PFSK-1 (cell line): Measurements from ENCODE around the gene GFRA1.

Experiments used
- FOXP2 ChIP-seq: optimal IDR thresholded peaks from 2 replicates; pipeline ENCODE3; 2011; ENCODE audit warnings: borderline replicate concordance, control low read depth, inconsistent platforms; ENCODE audit not compliant: insufficient read depth; ENCODE audit errors: extremely low read length, extremely low read depth
- POLR2AphosphoS5 ChIP-seq: IDR thresholded peaks from 2 replicates; pipeline ENCODE4 v1.6.1; 2012; ENCODE audit warnings: low read depth, mild to moderate bottlenecking, control low read depth, low read length, moderate library complexity
- REST ChIP-seq, 2 experiments: IDR thresholded peaks; 2 replicates each; pipeline versions ENCODE4 v1.6.1 to v1.8.0; 2011 to 2012; ENCODE audit warnings: low read depth in 2 of 2, low read length in 2 of 2, control low read depth in 1 of 2, inconsistent platforms in 1 of 2, mild to moderate bottlenecking in 1 of 2, moderate library complexity in 1 of 2; ENCODE audit not compliant: insufficient read depth in 1 of 2
- SIN3A ChIP-seq: IDR thresholded peaks from 2 replicates; pipeline ENCODE4 v1.6.1; 2012; ENCODE audit warnings: mild to moderate bottlenecking, low read length, moderate library complexity, borderline replicate concordance; ENCODE audit not compliant: insufficient read depth
- TAF1 ChIP-seq: IDR thresholded peaks from 2 replicates; pipeline ENCODE4 v1.6.1; 2012; ENCODE audit warnings: low read length, control low read depth, borderline replicate concordance; ENCODE audit not compliant: insufficient read depth

Gene GFRA1

DNA sequence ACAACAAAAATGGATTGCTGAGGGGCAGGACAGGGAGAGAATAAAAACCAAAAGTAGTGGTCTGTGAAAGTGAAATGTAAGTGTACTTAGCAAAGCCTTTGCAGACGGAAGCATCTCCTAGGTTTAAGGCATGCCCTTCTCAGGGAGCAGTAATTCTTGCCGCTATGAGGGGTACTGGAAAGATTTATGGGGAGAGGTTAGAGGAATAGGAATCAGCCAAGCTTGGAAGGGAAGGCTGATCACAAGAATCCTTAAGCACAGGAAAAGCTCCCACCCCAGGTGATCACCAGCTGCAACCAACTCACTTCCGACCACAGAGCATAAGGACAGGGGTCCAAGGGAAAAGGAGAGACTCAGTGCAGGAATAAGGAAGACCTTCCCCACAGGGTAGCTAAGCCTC, 10.3 kb downstream of the GFRA1 start:
- no peak for TF ChIP-seq REST (IDR thresholded peaks at IDR 0.05; ENCODE audit: insufficient read depth in 1 of 2, low read depth in 2 of 2, low read length in 2 of 2)

GRCh38 chr10:116260599-116260998, 12.4 kb downstream of the GFRA1 start:
- TF ChIP-seq SIN3A (no peak), FOXP2 (no peak), REST (IDR thresholded peaks at IDR 0.05; ENCODE audit: insufficient read depth in 1 of 2, low read depth in 2 of 2, low read length in 2 of 2) (no peak), POLR2AphosphoS5 (no peak), TAF1 (no peak)

- TF ChIP-seq SIN3A: no peak
- TF ChIP-seq FOXP2: no peak
- no peak for TF ChIP-seq TAF1
- TF ChIP-seq REST (IDR thresholded peaks at IDR 0.05; ENCODE audit: insufficient read depth in 1 of 2, low read depth in 2 of 2, low read length in 2 of 2): no peak
- no peak for TF ChIP-seq POLR2AphosphoS5
Measured at GRCh38 chr10:116259638-116260037, 13.4 kb downstream of the GFRA1 start.

- TF ChIP-seq FOXP2: no peak
- TF ChIP-seq TAF1: no peak
- TF ChIP-seq REST (IDR thresholded peaks at IDR 0.05; ENCODE audit: insufficient read depth in 1 of 2, low read depth in 2 of 2, low read length in 2 of 2): no peak
- TF ChIP-seq SIN3A: no peak
- no peak for TF ChIP-seq POLR2AphosphoS5
Measured at GRCh38 chr10:116257785-116258184, 15.2 kb downstream of the GFRA1 start.

- no peak for TF ChIP-seq POLR2AphosphoS5
- TF ChIP-seq TAF1: no peak
- no peak for TF ChIP-seq FOXP2
- peak; percentile 21 to 60; a peak in 1 of 4 replicates for TF ChIP-seq REST (IDR thresholded peaks at IDR 0.05; ENCODE audit: insufficient read depth in 1 of 2, low read depth in 2 of 2, low read length in 2 of 2)
Measured at GRCh38 chr10:116256752-116257259, 16.2 kb downstream of the GFRA1 start.
